Activated naive CD8-positive, alpha-beta T cell treated with anti-CD3 and anti-CD28 coated beads, Interleukin-2, amount 50 U/mL, for 16 hours (primary cell): ENCODE measurements around the gene PEX3.

Experiments
- DNase-seq: peaks from one replicate; pipeline ENCODE4 v3.0.0-alpha.2; 2020; ENCODE audit warnings: low read depth, low spot score

PEX3 gene

DNA sequence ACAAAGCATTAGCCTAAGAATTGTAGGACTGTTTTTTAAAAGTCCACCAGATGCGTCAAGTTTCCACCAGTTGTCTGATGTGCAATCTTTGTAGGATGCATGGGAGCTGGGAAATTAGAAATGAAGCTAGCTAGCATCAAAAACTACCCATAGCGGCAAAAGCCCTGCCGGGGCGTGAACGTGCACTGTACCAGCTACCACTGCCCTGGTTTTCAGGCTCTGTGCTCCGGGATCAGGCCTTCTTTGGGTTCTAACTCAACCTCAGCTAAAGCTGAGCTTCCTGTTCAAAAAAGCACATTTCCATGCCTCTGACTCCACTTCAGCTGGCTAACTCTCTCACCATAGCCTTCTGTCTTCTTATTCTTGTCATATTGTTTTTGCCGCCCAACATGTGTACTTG lies 87.8 kb downstream of the PEX3 start:
- DNase-seq, result no peak

DNA sequence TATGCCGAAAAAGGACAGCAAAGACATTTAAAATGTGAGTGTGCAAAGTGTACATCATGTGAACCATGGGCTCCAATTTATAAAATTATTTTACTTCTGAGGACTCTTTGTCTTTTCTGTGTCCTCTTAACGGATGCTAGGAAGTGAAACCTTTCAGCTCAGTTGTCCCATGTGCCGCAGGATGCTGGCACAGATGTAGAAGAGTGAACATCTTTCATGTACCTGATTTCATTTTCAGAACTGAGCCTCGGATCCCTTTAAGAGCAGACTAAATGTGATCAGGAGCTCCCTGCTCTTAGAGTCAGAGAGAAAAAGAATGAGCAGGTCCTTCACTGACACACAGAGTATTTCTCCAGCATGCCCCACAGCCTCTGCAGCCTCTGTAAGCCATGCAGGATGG lies 88.5 kb downstream of the PEX3 start:
- no peak for DNase-seq

DNA sequence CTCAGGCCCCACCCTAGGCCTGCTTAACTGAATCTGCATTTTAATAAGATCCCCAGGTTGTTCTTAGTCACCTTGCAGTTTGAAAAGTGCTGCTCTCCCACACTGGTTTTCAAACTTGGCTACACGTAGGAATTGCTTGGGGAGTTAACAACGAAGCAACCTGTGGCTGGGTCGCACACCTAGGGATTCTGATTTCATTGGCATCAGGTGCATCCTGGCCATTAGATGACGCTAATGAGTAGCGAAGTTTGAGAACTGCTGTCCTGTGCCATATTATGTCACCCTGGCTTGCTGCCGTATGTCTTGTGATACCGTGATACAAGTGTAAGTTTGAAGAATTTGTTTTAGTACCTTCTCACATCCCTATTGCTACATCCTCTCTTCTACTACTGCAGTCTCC lies 89.1 kb downstream of the PEX3 start:
- no peak for DNase-seq

DNA sequence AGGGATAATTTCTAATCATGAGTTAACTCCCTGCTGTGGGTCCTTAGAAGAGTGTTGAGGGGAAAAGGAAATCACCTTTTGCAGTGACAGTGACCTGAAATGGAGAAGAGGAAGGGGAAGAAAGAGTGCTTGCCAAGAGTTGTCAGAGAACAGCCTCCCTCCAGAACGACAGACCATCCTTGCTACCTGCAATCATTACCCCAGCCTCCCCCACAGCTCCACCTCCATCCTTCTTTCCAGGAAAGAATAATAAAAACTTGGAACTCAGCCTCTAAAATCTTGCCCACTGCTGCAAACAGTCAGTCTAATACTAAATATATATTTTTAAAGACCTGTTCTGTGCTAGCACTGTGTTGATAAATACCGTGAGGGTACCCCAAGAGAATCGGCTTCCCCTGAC lies 89.6 kb downstream of the PEX3 start:
- DNase-seq, result no peak
